Hepatocyte (in vitro differentiated cells): ENCODE measurements around the gene USP12. TPM values are rescaled to one million over a fixed set of nuclear protein-coding genes. Genes with fewer than 3 reads are reported as not detected.

Experiments
- DNase-seq: peaks from one replicate; pipeline ENCODE4 v3.0.0-alpha.2; 2016; ENCODE audit warnings: low spot score
- H2AFZ ChIP-seq: fragments of 200-600 bp; sonication (generic); 2 replicates; pipeline ENCODE4 v1.6.0; 2016; ENCODE audit warnings: antibody characterized with exemption, mild to moderate bottlenecking
- H3K27ac ChIP-seq: fragments of 200-600 bp; sonication (generic); 2 replicates; pipeline ENCODE4 v1.5.1; 2016; ENCODE audit warnings: mild to moderate bottlenecking
- H3K27me3 ChIP-seq: fragments of 200-600 bp; sonication (generic); 2 replicates; pipeline ENCODE4 v1.6.1; 2016
- H3K36me3 ChIP-seq: fragments of 200-600 bp; sonication (generic); replicated peaks from 2 replicates; pipeline ENCODE4 v1.5.1; 2016; ENCODE audit warnings: low read depth; ENCODE audit not compliant: insufficient read depth
- H3K4me1 ChIP-seq: fragments of 200-600 bp; sonication (generic); 2 replicates; pipeline ENCODE4 v1.5.1; 2016; ENCODE audit warnings: mild to moderate bottlenecking, moderate library complexity; ENCODE audit not compliant: insufficient read depth
- H3K4me2 ChIP-seq: fragments of 200-600 bp; sonication (generic); 2 replicates; pipeline ENCODE4 v1.6.0; 2016
- H3K4me3 ChIP-seq: fragments of 200-600 bp; sonication (generic); 2 replicates; pipeline ENCODE4 v1.5.1; 2016; ENCODE audit warnings: mild to moderate bottlenecking
- H3K79me2 ChIP-seq: fragments of 200-600 bp; sonication (generic); 2 replicates; pipeline ENCODE4 v1.6.0; 2017; ENCODE audit warnings: mild to moderate bottlenecking
- H3K9me2 ChIP-seq: fragments of 200-600 bp; sonication (generic); replicated peaks from 2 replicates; pipeline ENCODE4 v1.6.0; 2017; ENCODE audit warnings: mild to moderate bottlenecking; ENCODE audit not compliant: insufficient read depth
- H3K9me3 ChIP-seq: fragments of 200-600 bp; sonication (generic); 2 replicates; pipeline ENCODE4 v1.5.1; 2016; ENCODE audit warnings: low read depth, mild to moderate bottlenecking
- H4K20me1 ChIP-seq: fragments of 200-600 bp; sonication (generic); 2 replicates; pipeline ENCODE4 v1.6.0; 2016; ENCODE audit warnings: mild to moderate bottlenecking; ENCODE audit not compliant: insufficient read depth, poor library complexity, severe bottlenecking
- CTCF ChIP-seq: fragments of 200-600 bp; sonication (generic); IDR thresholded peaks from 2 replicates; pipeline ENCODE4 v1.5.1; 2016; ENCODE audit warnings: antibody characterized with exemption, mild to moderate bottlenecking; ENCODE audit not compliant: poor library complexity
- EZH2 ChIP-seq: fragments of 200-600 bp; sonication (generic); IDR thresholded peaks from 2 replicates; pipeline ENCODE4 v1.6.1; 2016; ENCODE audit warnings: antibody characterized with exemption, mild to moderate bottlenecking, borderline replicate concordance
- EZH2phosphoT487 ChIP-seq: fragments of 200-600 bp; sonication (generic); IDR thresholded peaks from one replicate; pipeline ENCODE4 v1.6.1; 2018; ENCODE audit warnings: antibody characterized with exemption, mild to moderate bottlenecking, low read depth, moderate library complexity; ENCODE audit not compliant: unreplicated experiment, severe bottlenecking
- WGBS: methylation state at CpG from one replicate; pipeline ENCODE4 v1.1.6; 2016; ENCODE audit warnings: low lambda C conversion rate; ENCODE audit errors: missing lambda C conversion rate; 5-methylcytosine and 5-hydroxymethylcytosine counted together
- polyA plus RNA-seq: library from polyadenylated mRNA; unstranded; fragments of >200 nt; fragmentation: Nextera tagmentation; extraction: Ambion mirVana; gene quantifications from 2 replicates; pipeline ENCODE4 v1.2.1, GENCODE V29; 2016
- total RNA-seq: library from RNA; depleted of rRNA; stranded (reverse); fragments of >200 nt; gene quantifications from 2 replicates; pipeline ENCODE4 v1.2.3, GENCODE V29; 2014

Gene USP12
- total and polyA plus RNA-seq, 2 experiments from 2014 or later: 17.5 to 26.4 TPM

GRCh38 chr13:27027086-27027667 lies 144.4 kb downstream of the USP12 start:
- DNase-seq: no peak

GRCh38 chr13:27026396-27026795 lies 145.2 kb downstream of the USP12 start:
- Histone ChIP-seq H3K79me2 (no peaks in the 10 kb centered on the region), H3K4me2 (no peak overlapping the region), H4K20me1 (no peaks in the 10 kb centered on the region), H3K4me1 (peaks cover 21% of the 10 kb centered on the region), H3K9me2 (no peaks in the 10 kb centered on the region), H2AFZ (no peak overlapping the region), H3K27me3 (no peaks in the 10 kb centered on the region), H3K36me3 (no peaks in the 10 kb centered on the region), H3K4me3 (no peak overlapping the region), H3K9me3 (no peaks in the 10 kb centered on the region), H3K27ac (no peak overlapping the region)
- no peak for DNase-seq
- TF ChIP-seq EZH2 (no peak), CTCF (no peak), EZH2phosphoT487 (no peak)
- 90% methylated on average over 6 of the region's 6 CpGs for WGBS

More at GRCh38 chr13:27027086-27027667, 144.4 kb downstream of the USP12 start:
- WGBS: 90% methylated on average over 3 of the region's 3 CpGs
- no peak overlapping the region for H3K4me3 ChIP-seq
- no peak overlapping the region for H3K4me2 ChIP-seq
- no peaks in the 10 kb centered on the region for H3K79me2 ChIP-seq
- H2AFZ ChIP-seq: no peak overlapping the region
- H3K36me3 ChIP-seq: no peaks in the 10 kb centered on the region
- no peak overlapping the region for H3K27ac ChIP-seq
- no peak for TF ChIP-seq EZH2
- no peak for TF ChIP-seq EZH2phosphoT487
- no peak for TF ChIP-seq CTCF
- H3K4me1 ChIP-seq: peaks cover 19% of the 10 kb centered on the region
- H3K27me3 ChIP-seq: no peaks in the 10 kb centered on the region
- H4K20me1 ChIP-seq: no peaks in the 10 kb centered on the region
- no peaks in the 10 kb centered on the region for H3K9me2 ChIP-seq
- H3K9me3 ChIP-seq: no peaks in the 10 kb centered on the region

- no peaks in the 10 kb centered on the region for H3K9me2 ChIP-seq
- no peak overlapping the region for H3K27ac ChIP-seq
- H3K4me1 ChIP-seq: peaks cover 21% of the 10 kb centered on the region
- no peak for DNase-seq
- H4K20me1 ChIP-seq: no peaks in the 10 kb centered on the region
- no peak overlapping the region for H2AFZ ChIP-seq
- H3K4me2 ChIP-seq: no peak overlapping the region
- no peaks in the 10 kb centered on the region for H3K79me2 ChIP-seq
- no peaks in the 10 kb centered on the region for H3K36me3 ChIP-seq
- no peaks in the 10 kb centered on the region for H3K27me3 ChIP-seq
- TF ChIP-seq EZH2phosphoT487: no peak
- no peak for TF ChIP-seq CTCF
- TF ChIP-seq EZH2: no peak
- H3K4me3 ChIP-seq: no peak overlapping the region
- WGBS: 55% methylated on average over 13 of the region's 13 CpGs
- no peaks in the 10 kb centered on the region for H3K9me3 ChIP-seq
Measured at GRCh38 chr13:27024776-27025492, 146.7 kb downstream of the USP12 start.
